HepG2 (cell line): ENCODE results near the gene COX15. TPM values are rescaled to one million over a fixed set of nuclear protein-coding genes. Genes with fewer than 3 reads are reported as not detected.
A peak's percentile ranks its signal among the peaks of the same experiment; 100 is the strongest.

ENCODE experiments used
- BCL3 ChIP-seq: sonication (generic); formaldehyde crosslinking; IDR thresholded peaks from 2 replicates; pipeline ENCODE4 v1.5.1; 2020; ENCODE audit warnings: mild to moderate bottlenecking, missing genetic modification reagents, moderate library complexity
- BHLHE40 ChIP-seq: IDR thresholded peaks from 2 replicates; pipeline ENCODE4 v1.6.1; 2011; ENCODE audit warnings: low read length, improper control_type of control experiment
- CEBPG ChIP-seq: IDR thresholded peaks from 2 replicates; pipeline ENCODE4 v1.6.1; 2016
- GTF3A ChIP-seq: sonication (generic); formaldehyde crosslinking; conservative IDR thresholded peaks from 2 replicates; pipeline ENCODE4 v1.4.0; 2020; ENCODE audit warnings: mild to moderate bottlenecking, missing genetic modification reagents
- HINFP ChIP-seq: sonication (generic); formaldehyde crosslinking; IDR thresholded peaks from 2 replicates; pipeline ENCODE4 v1.4.0; 2020; ENCODE audit warnings: low read depth, mild to moderate bottlenecking, missing genetic modification reagents
- MBNL3 ChIP-seq: fragments of 250-450 bp; sonication (Bioruptor Pico); conservative IDR thresholded peaks from 2 replicates; pipeline ENCODE4 v1.8.0; 2022; ENCODE audit warnings: mild to moderate bottlenecking, inconsistent platforms
- PRDM4 ChIP-seq: sonication (generic); formaldehyde crosslinking; IDR thresholded peaks from 2 replicates; pipeline ENCODE4 v1.9.0; 2021; ENCODE audit warnings: missing genetic modification reagents, borderline replicate concordance
- RFXANK ChIP-seq: IDR thresholded peaks from 2 replicates; pipeline ENCODE4 v1.6.1; 2016
- ZBTB33 ChIP-seq: sonication (generic); formaldehyde crosslinking; IDR thresholded peaks from 2 replicates; pipeline ENCODE4 v1.4.0; 2020; ENCODE audit warnings: missing genetic modification reagents
- ZNF234 ChIP-seq: sonication (generic); formaldehyde crosslinking; conservative IDR thresholded peaks from 2 replicates; pipeline ENCODE4 v1.5.1; 2020; ENCODE audit warnings: mild to moderate bottlenecking, missing genetic modification reagents
- ZNF251 ChIP-seq: sonication (generic); formaldehyde crosslinking; IDR thresholded peaks from 2 replicates; pipeline ENCODE4 v1.9.0; 2021; ENCODE audit warnings: mild to moderate bottlenecking, missing genetic modification reagents
- ZNF331 ChIP-seq: sonication (generic); formaldehyde crosslinking; IDR thresholded peaks from 2 replicates; pipeline ENCODE4 v1.4.0; 2020; ENCODE audit warnings: missing genetic modification reagents
- ZNF788 ChIP-seq: sonication (generic); formaldehyde crosslinking; IDR thresholded peaks from 2 replicates; pipeline ENCODE4 v1.5.0; 2020; ENCODE audit warnings: mild to moderate bottlenecking, missing genetic modification reagents, borderline replicate concordance
- ZNF879 ChIP-seq: sonication (generic); formaldehyde crosslinking; IDR thresholded peaks from 2 replicates; pipeline ENCODE4 v1.8.1; 2023; ENCODE audit warnings: missing genetic modification reagents
- ZNF891 ChIP-seq: sonication (generic); formaldehyde crosslinking; IDR thresholded peaks from 2 replicates; pipeline ENCODE4 v1.5.0; 2020; ENCODE audit warnings: mild to moderate bottlenecking, missing genetic modification reagents
- polyA plus RNA-seq, 8 experiments: library from polyadenylated mRNA; depleted of rRNA in 3 of 8; stranded (reverse) in 7 of 8; unstranded in 1 of 8; fragments of >200 nt; fragmentation: Illumina TruSeq in 4 of 8; extraction: Trizol in 4 of 8; gene quantifications; 2 replicates each; pipeline versions ENCODE4 v1.2.1 to v1.2.3, GENCODE V29; 2011 to 2016; ENCODE audit warnings: low read depth in 4 of 8, missing spikeins in 1 of 8, mixed read lengths in 1 of 8; ENCODE audit not compliant: insufficient read depth in 1 of 8
- total RNA-seq, 5 experiments: library from RNA; depleted of rRNA; stranded (reverse); fragments of >200 nt; fragmentation: Illumina TruSeq; extraction: Trizol; gene quantifications; 2 replicates each; pipeline ENCODE4 v1.2.3, GENCODE V29; 2016; ENCODE audit warnings: low read depth in 1 of 5
- TF ChIP-seq, protein P1 (sequence below): sonication (generic); formaldehyde crosslinking; IDR thresholded peaks from 2 replicates; pipeline ENCODE4 v1.5.0; 2020; ENCODE audit warnings: missing genetic modification reagents
- TF ChIP-seq, protein P2 (sequence below): sonication (generic); formaldehyde crosslinking; IDR thresholded peaks from 2 replicates; pipeline ENCODE4 v1.5.0; 2020; ENCODE audit warnings: missing genetic modification reagents, mild to moderate bottlenecking, borderline replicate concordance
- TF ChIP-seq, protein P3 (sequence below): sonication (generic); formaldehyde crosslinking; IDR thresholded peaks from 2 replicates; pipeline ENCODE4 v1.4.0; 2020; ENCODE audit warnings: missing genetic modification reagents

The COX15 gene
- total and polyA plus RNA-seq, 2 of the 13 experiments (the other 11 are each of a cell fraction or from before 2014, with no cell fraction given), result 19.2 to 44.7 TPM

DNA sequence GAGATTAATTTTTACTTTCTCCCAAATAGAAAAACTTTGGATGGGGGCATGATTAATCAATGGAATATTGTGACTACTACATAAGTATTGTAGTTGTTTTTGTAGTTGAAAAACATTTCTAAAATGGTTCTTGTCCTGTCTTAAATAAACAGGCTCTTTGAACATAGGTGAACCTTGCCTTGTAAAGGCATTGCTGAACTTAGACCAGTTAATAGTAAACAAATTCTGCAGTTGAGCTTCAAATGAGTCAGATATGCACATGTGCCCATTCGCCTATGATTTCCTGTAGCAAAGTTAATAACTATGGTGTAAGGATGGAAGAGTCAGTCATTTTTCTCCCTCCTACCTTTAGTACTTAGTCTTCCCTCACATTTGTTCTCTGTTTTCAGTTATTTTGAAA lies 22.7 kb upstream of the COX15 start (continued):
- no peak for TF ChIP-seq GTF3A (CRISPR knock-in tag)
- no peak for TF ChIP-seq ZNF234 (CRISPR knock-in tag)
- no peak for TF ChIP-seq ZNF879 (CRISPR knock-in tag)
- TF ChIP-seq, protein P1, sequence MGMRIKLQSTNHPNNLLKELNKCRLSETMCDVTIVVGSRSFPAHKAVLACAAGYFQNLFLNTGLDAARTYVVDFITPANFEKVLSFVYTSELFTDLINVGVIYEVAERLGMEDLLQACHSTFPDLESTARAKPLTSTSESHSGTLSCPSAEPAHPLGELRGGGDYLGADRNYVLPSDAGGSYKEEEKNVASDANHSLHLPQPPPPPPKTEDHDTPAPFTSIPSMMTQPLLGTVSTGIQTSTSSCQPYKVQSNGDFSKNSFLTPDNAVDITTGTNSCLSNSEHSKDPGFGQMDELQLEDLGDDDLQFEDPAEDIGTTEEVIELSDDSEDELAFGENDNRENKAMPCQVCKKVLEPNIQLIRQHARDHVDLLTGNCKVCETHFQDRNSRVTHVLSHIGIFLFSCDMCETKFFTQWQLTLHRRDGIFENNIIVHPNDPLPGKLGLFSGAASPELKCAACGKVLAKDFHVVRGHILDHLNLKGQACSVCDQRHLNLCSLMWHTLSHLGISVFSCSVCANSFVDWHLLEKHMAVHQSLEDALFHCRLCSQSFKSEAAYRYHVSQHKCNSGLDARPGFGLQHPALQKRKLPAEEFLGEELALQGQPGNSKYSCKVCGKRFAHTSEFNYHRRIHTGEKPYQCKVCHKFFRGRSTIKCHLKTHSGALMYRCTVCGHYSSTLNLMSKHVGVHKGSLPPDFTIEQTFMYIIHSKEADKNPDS (CRISPR knock-in tag), result no peak
- TF ChIP-seq ZNF331, result no peak
- TF ChIP-seq, protein P2, sequence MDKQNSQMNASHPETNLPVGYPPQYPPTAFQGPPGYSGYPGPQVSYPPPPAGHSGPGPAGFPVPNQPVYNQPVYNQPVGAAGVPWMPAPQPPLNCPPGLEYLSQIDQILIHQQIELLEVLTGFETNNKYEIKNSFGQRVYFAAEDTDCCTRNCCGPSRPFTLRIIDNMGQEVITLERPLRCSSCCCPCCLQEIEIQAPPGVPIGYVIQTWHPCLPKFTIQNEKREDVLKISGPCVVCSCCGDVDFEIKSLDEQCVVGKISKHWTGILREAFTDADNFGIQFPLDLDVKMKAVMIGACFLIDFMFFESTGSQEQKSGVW, result no peak
- TF ChIP-seq MBNL3, result no peak
- no peak for TF ChIP-seq ZNF788 (CRISPR knock-in tag)
- no peak for TF ChIP-seq ZNF251 (CRISPR knock-in tag)
- TF ChIP-seq, protein P3, sequence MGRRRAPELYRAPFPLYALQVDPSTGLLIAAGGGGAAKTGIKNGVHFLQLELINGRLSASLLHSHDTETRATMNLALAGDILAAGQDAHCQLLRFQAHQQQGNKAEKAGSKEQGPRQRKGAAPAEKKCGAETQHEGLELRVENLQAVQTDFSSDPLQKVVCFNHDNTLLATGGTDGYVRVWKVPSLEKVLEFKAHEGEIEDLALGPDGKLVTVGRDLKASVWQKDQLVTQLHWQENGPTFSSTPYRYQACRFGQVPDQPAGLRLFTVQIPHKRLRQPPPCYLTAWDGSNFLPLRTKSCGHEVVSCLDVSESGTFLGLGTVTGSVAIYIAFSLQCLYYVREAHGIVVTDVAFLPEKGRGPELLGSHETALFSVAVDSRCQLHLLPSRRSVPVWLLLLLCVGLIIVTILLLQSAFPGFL (CRISPR knock-in tag), result no peak
- no peak for TF ChIP-seq ZBTB33 (CRISPR knock-in tag)
- peak; percentile 43 for TF ChIP-seq CEBPG (CRISPR knock-in tag)
- no peak for TF ChIP-seq HINFP (CRISPR knock-in tag)
- TF ChIP-seq ZNF891 (CRISPR knock-in tag), result no peak
- TF ChIP-seq BHLHE40, result peak; percentile 47; the same call in 1 of the 2 replicates
- no peak for TF ChIP-seq BCL3 (CRISPR knock-in tag)
- TF ChIP-seq PRDM4, result no peak
- no peak for TF ChIP-seq RFXANK (CRISPR knock-in tag)
